HG03469 (cell line): ENCODE results near the gene GALNT17.
"Not testable (repeated sequence)": the region's sequence is repeated elsewhere in the genome, so short reads cannot be mapped to it uniquely, and the experiment has no call there.

Source experiments
- ATAC-seq: cut with Tn5 transposase; IDR thresholded peaks from one replicate; pipeline ENCODE4 v1.9.1; 2021; ENCODE audit warnings: mild to moderate bottlenecking, moderate library complexity, moderate number of reproducible peaks; ENCODE audit not compliant: unreplicated experiment

Gene GALNT17

DNA sequence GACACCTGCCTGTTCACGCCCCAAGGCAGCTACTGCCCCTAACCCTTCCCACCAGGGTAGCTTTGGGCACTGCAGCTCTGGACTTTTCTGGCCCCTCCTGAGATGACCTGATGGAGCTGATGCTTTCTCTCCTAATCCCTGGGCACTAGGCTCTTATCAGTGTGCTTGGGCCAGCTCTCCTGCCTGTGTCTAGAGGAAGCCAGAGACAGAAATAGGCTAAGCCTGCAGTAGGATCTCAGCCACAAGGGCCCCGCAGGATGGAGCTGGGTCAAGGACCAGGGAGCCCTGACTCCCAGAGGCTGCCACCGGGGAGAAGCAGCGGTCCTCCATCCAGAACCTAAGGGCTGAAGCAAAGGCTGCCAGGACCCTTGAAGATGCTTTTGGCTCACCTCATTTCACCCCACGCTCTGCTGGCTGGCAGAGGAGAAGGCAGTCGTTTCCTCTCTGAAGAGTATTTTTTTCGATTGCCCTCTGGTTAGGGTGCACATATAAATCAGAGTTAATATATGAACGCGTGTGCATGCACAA is 580.8 kb downstream of the GALNT17 start:
- ATAC-seq: no peak

DNA sequence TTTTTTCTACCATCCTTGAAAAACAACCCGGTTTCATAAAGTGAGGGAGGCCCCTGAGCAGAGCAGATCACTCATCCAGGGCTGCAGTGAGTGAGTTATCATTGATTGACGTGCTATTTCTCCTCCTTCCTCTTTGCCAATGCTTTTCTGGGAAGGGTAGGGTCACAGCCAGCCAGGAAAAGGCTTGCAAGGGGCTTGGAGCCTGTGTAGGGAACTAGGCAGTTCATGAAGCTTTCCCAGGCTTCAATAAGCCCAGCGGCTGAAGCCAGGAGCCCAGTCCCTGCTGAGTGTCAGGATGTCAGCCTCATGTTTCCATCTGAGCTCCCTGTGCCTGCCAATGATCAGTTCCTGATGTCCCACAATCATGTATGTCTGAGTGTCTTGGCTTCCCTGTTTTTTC is 584.7 kb downstream of the GALNT17 start:
- no peak for ATAC-seq

DNA sequence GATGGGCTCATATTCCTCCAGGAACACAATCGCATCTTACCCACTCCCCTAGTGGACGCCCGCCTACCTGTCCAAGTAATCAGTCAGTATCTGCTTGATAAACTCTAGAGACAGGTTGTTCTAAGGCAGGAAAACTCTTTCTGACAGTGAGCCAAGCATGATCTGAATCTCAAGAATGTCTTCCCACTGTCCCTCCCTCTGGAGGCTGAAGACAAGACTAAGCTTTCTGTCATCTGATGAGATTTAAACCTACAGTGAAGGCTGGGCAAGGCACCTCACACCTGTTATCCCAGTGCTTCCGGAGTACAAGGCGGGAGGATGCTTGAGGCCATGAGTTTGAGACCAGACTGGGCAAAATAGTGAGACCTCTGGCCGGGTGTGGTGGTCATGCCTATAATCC is 586.6 kb downstream of the GALNT17 start:
- no peak for ATAC-seq

DNA sequence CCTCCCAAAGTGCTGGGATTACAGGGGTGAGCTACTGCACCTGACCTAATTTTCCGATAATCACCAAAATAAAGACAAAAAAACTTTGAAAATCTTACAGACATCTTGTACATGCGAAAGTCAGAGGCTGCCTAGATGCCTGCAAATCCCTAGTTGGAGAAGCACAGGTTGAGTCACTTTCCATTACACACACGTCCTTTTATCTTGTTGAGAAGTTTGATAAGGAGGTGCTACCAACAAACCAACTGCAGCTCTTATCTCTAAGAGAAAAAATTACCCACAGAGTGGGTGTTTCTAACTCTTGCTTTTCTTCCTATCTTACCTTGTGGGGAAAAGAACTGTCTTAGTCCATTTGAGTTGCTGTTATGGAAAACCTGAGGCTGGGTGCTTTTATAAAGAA is 589.8 kb downstream of the GALNT17 start:
- no peak for ATAC-seq

DNA sequence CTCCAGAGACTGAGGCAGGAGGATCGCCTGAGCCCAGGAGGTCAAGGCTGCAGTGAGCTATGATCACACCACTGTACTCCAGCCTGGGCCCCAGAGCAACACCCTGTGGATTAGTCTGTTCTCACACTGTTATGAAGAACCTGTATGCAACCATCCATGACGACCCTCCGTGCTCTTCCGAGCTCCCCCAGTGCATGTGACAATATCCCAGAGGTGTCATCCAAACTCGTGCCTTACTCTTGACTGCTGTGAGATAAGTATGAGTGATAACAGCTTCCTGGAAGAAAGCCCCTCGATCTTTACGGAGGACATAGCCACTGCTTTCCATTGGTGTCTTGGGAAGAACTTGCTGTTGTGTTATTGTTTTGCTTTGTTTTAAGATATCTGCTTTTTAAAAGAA is 591.9 kb downstream of the GALNT17 start:
- no peak for ATAC-seq

DNA sequence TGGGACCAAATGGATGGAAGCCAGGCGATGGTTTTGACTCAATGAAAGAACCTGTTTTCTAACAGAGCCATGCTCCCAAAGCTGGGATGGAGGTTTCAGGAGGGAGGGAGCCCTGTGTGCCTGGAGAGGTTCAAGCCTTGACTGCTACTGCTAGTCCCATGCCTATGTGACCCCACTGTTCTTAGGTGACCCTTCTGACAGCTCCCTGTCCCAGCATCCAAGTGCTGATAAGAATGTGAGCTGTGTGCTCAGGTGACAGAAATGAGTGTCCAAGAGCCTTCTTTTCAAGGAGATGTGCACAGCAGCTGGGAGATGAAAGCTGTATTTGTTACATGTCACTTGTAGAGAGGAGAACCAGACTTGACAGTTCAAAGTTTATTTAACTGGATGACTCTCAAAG is 595.4 kb downstream of the GALNT17 start:
- ATAC-seq: no peak

DNA sequence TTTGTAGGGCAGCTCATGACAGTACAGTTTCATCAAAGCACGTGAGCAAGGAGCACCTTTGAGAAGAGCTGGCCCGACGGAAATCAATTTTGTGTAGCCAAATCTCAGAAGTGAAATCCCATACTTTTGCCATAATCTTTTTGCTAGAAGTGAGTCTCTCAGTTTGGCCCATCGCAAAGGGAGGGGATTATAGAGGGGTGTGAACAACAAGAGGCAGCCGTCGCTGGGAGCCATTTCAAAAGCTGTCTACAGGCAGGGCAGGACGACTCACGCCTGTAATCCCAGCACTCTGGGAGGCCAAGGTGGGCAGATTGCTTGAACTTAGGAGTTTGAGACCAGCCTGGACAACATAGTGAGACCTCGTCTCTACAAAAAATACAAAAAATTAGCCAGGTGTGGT is 599.8 kb downstream of the GALNT17 start:
- ATAC-seq: no peak

DNA sequence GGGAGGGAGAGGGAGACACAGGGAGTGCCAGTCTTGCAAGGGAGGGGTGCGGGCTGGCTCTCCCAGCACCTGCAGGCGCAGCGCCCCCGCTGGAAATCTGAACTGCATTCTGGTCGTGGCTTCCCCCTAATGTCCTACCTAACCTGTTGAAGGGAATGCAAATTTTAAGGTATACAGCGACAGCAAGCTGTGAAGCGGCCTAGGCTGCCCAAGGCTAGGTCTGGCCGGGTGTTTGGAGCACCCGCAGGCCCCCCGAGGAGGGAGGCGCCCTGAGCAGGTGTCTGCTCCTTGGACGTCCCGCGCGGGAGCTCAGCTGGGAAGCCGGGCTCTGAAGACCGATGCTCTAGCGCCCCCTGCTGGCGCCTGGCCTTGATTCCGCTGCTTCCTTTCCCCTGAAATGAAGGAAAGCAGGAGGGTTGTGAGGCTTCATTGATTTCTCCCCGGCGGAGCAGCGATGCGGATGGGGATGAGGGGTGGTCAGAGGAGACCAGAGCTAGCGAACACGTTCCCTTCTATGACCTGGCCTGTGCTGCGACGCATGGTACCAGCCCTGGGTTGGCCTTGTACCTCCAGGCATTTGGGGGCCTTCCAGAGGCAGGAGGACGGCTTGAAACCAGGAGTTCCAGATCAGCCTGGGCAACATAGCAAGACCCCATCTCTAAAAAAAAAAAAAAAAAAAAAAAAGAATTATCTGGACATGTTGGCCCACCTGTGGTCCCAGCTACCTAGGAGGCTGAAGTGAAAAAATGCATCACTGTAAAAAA is 601.3 kb downstream of the GALNT17 start:
- ATAC-seq: no peak

DNA sequence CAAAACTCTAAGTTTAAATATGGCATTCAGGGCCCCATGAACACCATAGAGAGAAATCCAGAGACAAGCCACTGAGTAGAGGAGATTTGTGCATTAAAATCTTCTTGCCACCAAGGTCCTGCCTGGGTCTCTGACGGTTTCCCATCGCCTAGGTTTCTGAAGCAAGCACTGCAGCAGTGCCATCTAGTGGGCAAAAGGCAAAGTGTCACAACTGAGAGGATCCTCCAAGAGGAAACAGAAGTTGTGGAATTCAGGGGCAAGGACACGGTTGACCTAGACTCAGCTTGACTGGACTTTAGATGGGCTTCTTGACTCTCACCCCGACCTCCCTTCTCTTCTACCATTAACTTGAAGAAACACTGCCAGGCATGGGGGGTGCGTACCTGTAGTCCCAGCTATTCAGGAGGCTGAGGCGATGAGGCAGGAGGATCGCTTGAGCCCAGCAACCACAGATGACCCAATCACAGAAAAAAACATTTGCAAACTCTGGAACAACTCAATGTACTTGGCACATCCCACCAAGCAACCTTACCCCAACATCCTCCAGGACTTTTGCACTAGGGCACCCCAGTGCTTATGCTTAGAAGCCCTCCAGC is 604.1 kb downstream of the GALNT17 start:
- no peak for ATAC-seq

DNA sequence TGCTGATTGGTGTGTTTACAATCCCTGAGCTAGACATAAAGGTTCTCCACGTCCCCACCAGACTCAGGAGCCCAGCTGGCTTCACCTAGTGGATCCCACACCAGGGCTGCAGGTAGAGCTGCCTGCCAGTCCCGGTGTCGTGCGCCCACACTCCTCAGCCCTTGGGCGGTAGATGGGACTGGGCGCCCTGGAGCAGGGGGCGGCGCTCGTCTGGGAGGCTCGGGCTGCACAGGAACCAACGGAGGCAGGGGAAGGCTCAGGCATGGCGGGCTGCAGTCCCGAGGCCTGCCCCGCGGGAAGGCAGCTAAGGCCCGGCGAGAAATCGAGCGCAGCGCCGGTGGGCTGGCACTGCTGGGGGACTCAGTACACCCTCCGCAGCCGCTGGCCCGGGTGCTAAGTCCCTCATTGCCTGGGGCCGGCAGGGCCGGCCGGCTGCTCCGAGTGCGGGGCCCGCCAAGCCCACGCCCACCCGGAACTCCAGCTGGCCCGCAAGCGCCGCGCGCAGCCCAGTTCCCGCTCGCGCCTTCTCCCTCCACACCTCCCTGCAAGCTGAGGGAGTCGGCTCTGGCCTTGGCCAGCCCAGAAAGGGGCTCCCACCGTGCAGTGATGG is 606.1 kb downstream of the GALNT17 start:
- not testable (repeated sequence) for ATAC-seq

DNA sequence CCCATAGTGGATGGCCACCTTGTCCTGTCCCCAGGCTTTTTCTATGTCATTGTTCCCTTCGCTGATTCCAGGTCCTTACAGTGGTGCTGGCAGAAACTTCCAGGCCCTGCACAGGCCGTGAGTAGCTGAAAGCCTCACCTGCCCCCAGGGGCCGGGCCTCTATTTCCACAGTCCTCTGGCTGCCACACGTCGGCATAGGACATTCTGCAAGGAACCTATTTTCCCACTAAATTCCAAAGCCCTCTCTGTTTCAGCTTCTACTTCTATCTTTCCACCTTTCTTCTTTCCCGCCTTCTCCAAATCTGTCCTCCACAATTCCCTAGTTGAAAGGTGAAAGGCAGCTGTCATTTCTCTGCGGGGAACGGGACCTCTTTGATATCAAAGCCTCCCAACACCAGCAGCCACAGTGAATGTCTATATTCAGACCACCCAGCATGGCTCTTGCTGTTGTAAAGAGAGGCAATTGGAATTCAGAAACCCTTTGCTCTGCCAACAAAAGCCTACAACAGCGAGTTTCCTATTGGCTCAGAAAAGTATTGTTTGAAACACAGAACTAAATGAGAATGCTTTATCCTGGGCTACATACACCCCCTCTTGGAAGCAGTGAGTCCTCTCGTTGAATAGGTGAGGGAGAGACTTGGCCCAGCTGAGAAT is 607.7 kb downstream of the GALNT17 start:
- no peak for ATAC-seq

DNA sequence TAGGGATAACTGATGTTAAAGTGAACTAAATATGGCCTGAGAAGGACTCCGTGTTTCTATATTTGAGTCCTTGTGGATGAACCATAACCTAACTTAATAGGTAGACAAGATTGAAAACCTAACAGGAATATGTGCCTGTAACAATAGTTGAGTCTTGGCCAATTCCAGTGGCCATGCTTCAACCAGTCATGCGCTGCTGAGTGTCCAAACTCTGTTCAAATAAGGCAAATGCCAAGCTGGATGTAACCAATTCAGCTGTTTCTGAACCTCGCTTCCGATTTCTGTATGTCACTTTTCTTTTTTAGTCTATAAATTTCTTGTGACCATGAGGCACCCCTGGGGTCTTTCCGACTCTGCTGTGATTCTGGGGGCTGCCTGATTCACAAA is 608.2 kb downstream of the GALNT17 start:
- no peak for ATAC-seq

DNA sequence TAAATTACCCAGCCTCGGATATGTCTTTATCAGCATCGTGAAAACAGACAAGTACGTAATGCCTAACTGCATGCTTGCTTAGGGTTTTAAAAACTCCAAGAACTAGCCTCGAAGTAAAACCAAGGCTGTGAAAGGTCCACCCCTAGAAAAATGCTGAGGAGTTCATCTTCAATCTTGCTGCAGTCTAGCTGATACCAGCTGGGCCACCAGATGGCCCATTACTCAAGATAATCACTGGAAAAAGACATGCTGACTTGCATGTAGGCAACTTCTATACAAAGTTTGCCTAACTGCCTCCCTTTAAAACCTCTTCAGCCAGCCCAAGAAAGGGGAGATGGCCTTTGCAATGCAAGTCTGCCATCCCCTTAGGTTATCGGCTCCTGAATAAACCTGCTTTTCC is 614.1 kb downstream of the GALNT17 start:
- no peak for ATAC-seq

DNA sequence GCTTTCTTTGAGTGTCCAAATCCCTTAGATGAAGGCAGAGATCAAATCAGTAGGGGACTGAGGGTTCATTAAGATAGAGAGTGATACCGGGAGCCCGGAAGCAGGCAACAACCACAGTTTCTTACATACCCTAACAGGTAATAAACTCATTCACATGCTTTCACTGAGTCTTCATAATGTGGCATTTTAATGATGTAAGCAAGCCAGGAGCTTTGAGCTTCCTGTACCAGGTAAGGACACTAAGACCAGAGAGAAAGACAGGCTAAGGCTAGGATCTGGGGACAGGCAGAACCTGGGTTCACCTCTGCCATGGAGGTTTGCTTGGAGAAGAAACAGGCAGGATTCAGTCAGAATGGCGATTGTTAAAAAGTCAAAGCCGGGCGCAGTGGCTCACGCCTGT is 618.3 kb downstream of the GALNT17 start:
- ATAC-seq: no peak

DNA sequence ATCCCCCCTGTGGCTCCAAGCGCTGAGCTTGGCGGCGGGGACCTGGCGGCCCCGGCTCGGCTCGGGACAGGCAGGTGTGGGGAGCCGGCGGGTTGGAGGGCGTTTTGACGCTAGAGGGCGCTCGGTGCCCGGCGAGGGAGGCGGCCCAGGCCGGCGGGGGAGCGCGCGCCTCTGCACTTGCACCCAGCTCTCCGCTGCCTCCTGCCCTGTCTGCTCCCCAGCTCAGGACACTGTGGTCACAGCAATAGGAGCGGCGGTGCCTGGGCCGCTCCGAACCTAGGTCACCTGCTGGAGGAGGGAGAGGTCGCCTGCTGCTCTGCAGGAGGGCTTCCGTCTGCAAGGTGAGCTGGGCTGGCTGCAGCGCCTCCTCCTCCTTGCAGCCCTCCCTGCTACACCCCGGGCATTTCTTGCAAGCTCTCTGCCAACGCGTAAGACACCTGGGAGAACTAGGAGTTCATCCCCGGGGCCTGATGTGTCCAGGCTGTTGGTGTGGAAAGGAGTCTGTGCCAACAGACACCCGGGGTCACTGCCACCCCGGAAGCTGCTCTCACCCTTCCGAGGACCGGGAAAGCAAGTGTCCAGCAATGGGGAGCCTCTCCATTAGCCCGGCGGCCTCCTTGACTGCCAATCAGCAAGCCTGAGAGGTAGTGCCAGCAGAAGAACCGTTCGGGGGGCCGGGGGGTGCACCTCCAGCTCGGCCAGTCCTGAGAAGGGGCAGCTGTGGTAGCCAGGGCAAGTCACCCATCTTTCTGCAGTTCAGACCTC is 620.4 kb downstream of the GALNT17 start:
- ATAC-seq: no peak

DNA sequence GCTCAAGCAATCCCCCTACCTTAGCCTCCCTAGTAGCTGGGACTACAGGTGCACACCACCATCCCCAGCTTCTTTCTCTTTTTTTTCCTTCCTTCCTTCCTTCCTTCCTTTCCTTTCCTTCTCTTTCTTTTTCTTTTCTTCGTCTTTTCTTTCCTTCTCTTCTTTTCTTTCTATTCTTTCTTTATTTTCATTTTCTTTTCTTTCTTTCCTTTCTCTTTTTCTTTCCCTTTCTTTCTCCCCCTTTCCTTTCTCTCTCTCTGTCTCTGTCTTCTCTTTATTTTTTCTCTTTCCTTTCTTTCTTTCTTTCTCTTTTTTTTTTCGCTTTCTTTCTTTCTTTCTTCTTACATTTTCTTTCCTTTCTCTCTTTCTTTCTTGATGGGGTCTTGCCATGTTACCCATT is 621.3 kb downstream of the GALNT17 start:
- no peak for ATAC-seq

DNA sequence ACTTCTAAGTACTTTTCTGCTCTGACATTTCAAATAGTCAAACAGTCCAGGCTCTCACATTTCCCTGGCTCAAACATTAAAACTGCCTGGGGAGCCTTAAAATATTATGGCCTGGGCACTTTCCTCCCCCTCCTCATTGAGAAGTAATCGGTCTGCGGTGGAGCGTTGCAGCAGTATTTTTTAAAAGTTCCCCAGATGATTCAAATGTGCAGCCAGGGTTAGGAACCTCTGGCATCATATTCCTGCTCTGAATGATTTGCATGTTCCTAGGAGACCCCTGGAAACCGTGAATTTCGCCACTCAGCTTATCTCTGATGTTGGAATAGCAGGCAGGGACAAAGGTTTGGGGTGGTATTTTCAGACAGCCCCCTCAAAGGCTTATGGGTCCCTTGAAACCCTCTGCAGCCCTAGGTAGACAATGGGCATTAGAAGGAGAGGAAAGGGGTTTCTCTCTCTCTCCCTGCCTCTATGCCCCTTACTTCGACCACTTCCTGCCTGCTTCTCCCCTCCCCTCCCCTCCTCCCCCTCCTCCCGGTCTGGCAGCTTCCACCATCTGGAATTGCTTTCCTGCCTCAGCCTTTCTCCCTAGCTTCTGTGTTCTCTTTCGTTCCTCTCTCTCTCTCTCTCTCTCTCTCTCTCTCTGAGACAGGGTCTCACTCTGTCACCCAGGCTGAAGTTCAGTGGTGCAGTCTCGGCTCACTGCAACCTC is 622.2 kb downstream of the GALNT17 start:
- ATAC-seq: no peak

DNA sequence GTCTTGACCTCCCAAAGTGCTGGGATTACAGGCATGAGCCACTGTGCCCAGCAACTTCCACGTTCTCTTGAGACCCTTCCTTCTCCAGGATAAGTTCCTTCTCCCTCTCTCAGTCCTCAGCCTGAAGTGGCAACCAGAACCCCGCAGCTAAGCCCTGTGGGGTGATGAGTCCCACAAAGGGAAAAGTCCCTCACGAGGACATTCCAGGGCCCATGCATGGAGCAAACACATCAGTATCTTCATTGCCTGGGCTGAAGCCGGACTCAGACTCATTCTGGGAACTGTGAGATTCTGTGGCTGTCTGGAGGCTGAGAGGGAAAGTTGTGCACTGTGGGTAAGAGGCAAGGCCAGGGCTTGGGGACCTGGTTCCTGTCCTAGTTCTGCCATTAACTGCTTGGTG is 622.9 kb downstream of the GALNT17 start:
- ATAC-seq: no peak

DNA sequence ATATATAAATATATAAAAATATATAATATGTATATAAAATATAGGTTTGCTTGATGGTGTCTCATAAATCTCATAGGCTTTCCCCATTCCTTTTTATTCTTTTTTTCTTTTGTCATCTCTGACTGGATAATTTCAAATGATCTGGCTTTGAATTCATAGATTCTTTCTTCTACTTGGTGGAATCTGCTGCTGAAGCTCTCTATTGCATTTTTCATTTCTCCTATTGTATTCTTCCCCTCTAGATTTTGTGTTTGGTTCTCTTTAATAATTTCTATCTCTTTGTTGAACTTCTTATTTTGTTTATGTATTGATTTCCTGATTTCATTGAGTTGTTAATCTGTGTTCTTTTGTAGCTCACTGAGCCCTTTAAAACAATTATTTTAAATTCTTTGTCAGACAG is 629.4 kb downstream of the GALNT17 start:
- no peak for ATAC-seq
